Omental fat pad (tissue), 4 donors: ENCODE measurements around the gene C19orf81. TPM values are rescaled to one million over a fixed set of nuclear protein-coding genes. Genes with fewer than 3 reads are reported as not detected.

Source experiments
- ATAC-seq: fragments of 150-250 bp; one replicate; pipeline ENCODE4 v1.9.1; 2016; ENCODE audit warnings: mild to moderate bottlenecking, moderate library complexity; ENCODE audit not compliant: low FRiP score
- DNase-seq: peaks from one replicate; pipeline ENCODE4 v3.0.0-alpha.2; 2019; ENCODE audit warnings: low spot score
- total RNA-seq, 4 donors: library from RNA; depleted of rRNA; stranded (reverse); fragments of >200 nt; gene quantifications; one replicate each; pipeline ENCODE4 v1.1.0, GENCODE V29; 2016
- TF ChIP-seq, protein P1 (sequence below), 3 donors: fragments of 450-650 bp; IDR thresholded peaks; one replicate each; pipeline ENCODE4 v1.5.1; 2016 to 2017; ENCODE audit warnings: antibody characterized with exemption in 3 of 3, mild to moderate bottlenecking in 3 of 3, moderate library complexity in 2 of 3

C19orf81 gene
- total RNA-seq, 4 donors from 2014 or later: not detected

DNA sequence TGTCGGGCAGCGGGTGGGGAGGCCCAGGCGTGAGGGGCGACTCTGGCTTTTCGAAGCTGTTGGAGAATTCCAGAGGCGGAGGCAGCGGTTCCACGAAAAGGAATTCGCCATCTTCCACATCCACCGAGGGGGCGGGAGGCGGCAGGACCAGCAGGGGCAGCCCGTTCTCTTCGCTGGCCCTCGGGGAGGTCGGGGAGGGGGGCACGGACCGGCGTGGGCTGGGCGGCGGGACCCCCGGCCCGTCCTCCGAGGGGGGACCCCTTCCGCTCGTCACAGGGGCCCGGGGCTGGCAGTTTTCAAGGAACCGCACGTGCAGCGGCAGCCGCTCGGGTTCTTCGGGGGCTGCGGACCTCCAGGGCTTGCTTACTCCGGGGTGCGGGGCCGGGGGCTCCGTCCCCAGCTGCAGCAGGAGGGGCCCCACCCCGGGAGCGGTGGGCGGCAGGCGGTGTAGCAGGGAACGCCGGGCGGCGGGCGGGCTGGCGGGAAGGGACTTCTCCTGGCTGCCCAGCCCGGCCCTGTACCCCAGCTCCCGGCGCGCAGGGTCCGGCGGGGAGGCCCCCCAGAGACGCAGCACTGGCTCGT is 18.0 kb downstream of the C19orf81 start:
- ATAC-seq (no peak), DNase-seq (no peak)
- TF ChIP-seq, protein P1, sequence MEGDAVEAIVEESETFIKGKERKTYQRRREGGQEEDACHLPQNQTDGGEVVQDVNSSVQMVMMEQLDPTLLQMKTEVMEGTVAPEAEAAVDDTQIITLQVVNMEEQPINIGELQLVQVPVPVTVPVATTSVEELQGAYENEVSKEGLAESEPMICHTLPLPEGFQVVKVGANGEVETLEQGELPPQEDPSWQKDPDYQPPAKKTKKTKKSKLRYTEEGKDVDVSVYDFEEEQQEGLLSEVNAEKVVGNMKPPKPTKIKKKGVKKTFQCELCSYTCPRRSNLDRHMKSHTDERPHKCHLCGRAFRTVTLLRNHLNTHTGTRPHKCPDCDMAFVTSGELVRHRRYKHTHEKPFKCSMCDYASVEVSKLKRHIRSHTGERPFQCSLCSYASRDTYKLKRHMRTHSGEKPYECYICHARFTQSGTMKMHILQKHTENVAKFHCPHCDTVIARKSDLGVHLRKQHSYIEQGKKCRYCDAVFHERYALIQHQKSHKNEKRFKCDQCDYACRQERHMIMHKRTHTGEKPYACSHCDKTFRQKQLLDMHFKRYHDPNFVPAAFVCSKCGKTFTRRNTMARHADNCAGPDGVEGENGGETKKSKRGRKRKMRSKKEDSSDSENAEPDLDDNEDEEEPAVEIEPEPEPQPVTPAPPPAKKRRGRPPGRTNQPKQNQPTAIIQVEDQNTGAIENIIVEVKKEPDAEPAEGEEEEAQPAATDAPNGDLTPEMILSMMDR (IDR thresholded peaks at IDR 0.05): no peak

DNA sequence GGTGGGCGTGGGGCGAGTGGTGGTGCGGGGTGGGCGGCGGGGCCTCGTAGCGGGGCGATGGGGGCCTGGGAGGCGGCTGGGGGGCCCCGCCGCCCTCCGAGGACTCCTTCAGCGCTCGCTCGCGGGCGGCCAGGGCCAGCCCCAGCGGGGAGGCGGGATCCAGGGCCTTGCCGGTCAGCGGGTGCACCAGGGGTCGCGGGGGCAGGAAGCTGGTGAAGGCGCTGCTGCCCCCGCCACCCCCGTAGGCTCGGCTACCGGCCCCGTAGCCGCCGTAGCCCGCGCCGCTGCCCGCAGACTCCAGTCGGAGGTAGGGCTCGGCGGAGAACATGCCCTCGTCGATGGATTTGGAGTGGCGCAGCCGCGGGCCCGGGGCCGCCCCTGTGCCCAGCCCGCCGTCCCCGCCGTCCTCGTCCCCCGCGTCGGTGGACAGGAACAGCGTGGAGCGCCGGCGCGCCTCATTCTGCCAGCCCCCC is 18.6 kb downstream of the C19orf81 start:
- ATAC-seq (no peak), DNase-seq (no peak)
- TF ChIP-seq, protein P1 (IDR thresholded peaks at IDR 0.05): no peak

DNA sequence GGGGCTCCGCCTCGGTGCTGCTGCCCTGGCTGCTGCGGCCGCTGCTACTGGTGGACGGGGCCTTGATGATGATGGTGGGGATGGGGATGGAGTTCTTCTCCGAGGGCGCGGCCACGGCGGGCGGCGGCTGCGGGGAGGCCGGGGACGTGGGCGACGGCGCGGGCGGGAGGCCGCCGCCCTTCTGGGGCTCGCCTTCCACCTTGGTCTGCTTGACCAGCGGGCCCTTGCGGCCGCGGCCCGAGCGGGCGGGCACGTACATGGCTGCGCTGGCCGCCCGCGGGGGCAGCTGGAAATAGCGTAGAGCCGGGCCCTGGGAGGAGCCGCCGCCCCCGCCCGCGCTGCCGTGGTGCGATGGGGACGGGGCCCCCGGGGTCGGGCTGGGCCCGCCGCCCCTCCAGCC is 19.2 kb downstream of the C19orf81 start:
- ATAC-seq (no peak), DNase-seq (no peak)
- TF ChIP-seq, protein P1 (IDR thresholded peaks at IDR 0.05): no peak

DNA sequence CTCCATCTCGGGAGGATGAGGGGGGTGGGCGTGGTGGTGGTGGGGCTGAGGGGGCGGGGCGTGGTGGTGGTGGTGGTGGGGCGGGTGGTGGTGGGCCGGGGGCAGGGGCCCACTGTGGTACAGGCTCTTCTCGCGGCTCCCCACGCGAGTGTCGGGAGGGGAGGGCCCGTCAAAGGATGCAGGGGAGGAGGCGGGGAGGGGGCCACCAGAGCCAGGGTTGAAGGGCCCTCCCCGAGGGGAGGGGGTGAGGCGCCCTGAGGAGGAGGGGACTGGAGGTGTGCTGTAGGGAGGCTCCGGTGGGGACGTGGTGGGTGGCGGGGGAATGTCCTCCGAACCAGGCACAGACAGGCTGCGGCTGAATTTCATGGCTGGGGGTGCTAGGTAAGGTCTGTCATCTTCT is 19.6 kb downstream of the C19orf81 start:
- TF ChIP-seq, protein P1 (IDR thresholded peaks at IDR 0.05): no peak

DNA sequence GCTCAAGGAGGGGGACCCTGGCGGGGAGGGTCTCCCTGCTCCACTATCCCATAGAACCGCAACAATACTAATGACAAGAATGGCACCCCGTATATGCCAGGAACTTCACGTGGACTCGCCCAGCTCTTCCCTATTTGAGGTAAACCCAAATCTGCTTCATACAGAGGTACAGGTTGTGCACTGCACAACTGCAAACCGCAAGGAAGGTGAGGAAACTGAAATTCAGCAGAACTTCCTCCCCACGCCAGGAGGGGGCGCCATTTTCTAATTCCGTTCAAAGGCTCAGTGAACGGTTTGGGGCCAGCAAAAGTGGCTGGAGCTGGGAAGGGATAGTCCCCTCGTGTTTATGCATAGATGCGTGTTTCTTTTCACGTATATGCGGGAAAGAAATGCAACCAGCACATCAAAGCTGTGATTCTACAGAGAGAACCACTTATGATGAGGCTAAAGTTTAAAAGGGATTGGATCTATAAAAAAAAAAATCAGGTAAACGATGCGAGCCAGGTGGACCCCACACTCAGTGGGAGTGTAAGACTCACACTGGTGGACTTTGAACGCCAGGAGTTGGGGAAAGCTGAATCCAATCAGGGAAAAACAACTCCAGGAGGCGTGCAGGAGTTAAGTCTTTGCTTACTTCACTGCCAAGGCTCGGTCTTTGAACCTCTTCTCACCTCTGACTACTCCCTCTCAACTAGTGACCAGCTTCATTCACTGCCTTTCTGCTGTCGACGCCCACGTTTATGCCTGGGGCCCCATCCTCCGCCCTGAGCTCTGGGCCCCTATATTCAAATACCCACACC is 20.3 kb downstream of the C19orf81 start:
- DNase-seq (no peak), ATAC-seq (no peak)
- TF ChIP-seq, protein P1 (IDR thresholded peaks at IDR 0.05): peak in 1 of 3 donors; percentile 20

More for the DNA sequence above, 19.6 kb downstream of the C19orf81 start:
- no peak for DNase-seq
- ATAC-seq: no peak

DNA sequence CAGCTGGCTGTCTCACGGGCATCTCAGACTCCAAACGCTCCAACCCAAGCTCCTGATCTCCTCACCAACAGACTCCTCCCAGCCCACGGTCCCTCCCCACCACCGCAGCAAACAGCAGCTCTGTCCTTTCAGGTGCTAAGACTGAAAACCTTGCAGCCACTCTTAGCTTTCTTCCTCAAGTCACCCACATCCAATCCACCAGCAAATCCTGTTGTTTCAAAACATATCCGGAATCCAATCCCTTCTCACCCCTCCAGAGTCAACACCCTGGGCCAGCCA is 20.8 kb downstream of the C19orf81 start:
- no peak for ATAC-seq
- TF ChIP-seq, protein P1 (IDR thresholded peaks at IDR 0.05): no peak
- no peak for DNase-seq

DNA sequence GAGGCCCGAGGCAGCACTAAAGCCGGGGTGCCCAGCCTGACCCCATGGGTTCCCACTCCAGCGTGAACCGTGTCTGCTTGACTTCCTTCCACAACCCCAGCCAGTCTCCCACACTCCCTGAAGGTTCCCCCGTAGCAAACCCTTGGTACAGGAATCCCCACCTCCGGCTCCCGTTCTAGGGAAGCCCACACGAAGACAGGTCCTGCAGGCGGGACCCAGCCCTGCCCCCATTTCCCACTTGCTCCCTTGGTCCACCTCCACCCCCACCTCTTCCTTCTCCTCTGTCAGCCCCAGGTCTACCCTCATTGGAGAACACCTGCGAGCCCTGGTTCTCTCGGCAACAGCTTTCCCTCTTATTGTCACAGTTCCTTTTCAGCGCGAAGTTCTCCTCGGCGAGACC is 23.9 kb downstream of the C19orf81 start:
- DNase-seq: no peak
- TF ChIP-seq, protein P1 (IDR thresholded peaks at IDR 0.05): no peak
- ATAC-seq: no peak
